Neural cell (in vitro differentiated cells): ENCODE data around the gene UQCRFS1. TPM values are rescaled to one million over a fixed set of nuclear protein-coding genes. Genes with fewer than 3 reads are reported as not detected.
A peak's percentile ranks its signal among the peaks of the same experiment; 100 is the strongest.

Source experiments
- H2AFZ ChIP-seq: fragments of 200-600, 300-800 bp; sonication (generic), shearing (Covaris generic); 2 replicates; pipeline ENCODE4 v1.6.0; 2014; ENCODE audit warnings: low read depth, mild to moderate bottlenecking, antibody characterized with exemption, low read length, moderate library complexity
- H3F3A ChIP-seq: fragments of 200-600 bp; shearing (Covaris generic); 2 replicates; pipeline ENCODE4 v1.6.1; 2016; ENCODE audit warnings: mild to moderate bottlenecking, moderate library complexity, mixed read lengths, antibody characterized with exemption, low read length; ENCODE audit not compliant: insufficient read depth, poor library complexity, severe bottlenecking
- H3K27ac ChIP-seq: fragments of 200-600, 300-800 bp; sonication (generic), shearing (Covaris generic); 2 replicates; pipeline ENCODE4 v1.5.1; 2014; ENCODE audit warnings: mild to moderate bottlenecking, low read length, moderate library complexity
- H3K27me3 ChIP-seq: fragments of 300-800, 200-600 bp; sonication (generic), shearing (Covaris generic); 2 replicates; pipeline ENCODE4 v1.6.0; 2014; ENCODE audit warnings: mild to moderate bottlenecking, low read depth, low read length, moderate library complexity; ENCODE audit not compliant: insufficient read depth
- H3K36me3 ChIP-seq: fragments of 300-800, 200-600 bp; sonication (generic), shearing (Covaris generic); 2 replicates; pipeline ENCODE4 v1.5.1; 2014; ENCODE audit warnings: mild to moderate bottlenecking, antibody characterized with exemption, low read length, moderate library complexity; ENCODE audit not compliant: insufficient read depth
- H3K4me2 ChIP-seq: fragments of 300-800, 200-600 bp; sonication (generic), shearing (Covaris generic); 2 replicates; pipeline ENCODE4 v1.6.0; 2014; ENCODE audit warnings: mild to moderate bottlenecking, low read length
- H3K4me3 ChIP-seq: fragments of 300-800, 200-600 bp; sonication (generic), shearing (Covaris generic); 2 replicates; pipeline ENCODE4 v1.5.1; 2014; ENCODE audit warnings: mild to moderate bottlenecking, low read length, moderate library complexity
- H3K79me2 ChIP-seq: fragments of 200-600 bp; shearing (Covaris generic); replicated peaks from 2 replicates; pipeline ENCODE4 v1.6.0; 2014; ENCODE audit warnings: mild to moderate bottlenecking, low read length, moderate library complexity; ENCODE audit not compliant: insufficient read depth
- H3K9ac ChIP-seq: fragments of 300-800, 200-600 bp; sonication (generic), shearing (Covaris generic); 2 replicates; pipeline ENCODE4 v1.6.1; 2016; ENCODE audit warnings: mild to moderate bottlenecking, low read length, mixed read lengths
- H3K9me2 ChIP-seq: fragments of 200-600 bp; shearing (Covaris generic); 2 replicates; pipeline ENCODE4 v1.6.1; 2016; ENCODE audit warnings: mild to moderate bottlenecking, low read length, mixed read lengths; ENCODE audit not compliant: insufficient read depth
- H3K9me3 ChIP-seq: fragments of 200-600, 300-800 bp; sonication (generic), shearing (Covaris generic); 2 replicates; pipeline ENCODE4 v1.6.1; 2016; ENCODE audit warnings: mild to moderate bottlenecking, mixed run types, low read length, moderate library complexity, mixed read lengths
- H4K20me1 ChIP-seq: fragments of 200-600 bp; shearing (Covaris generic); 2 replicates; pipeline ENCODE4 v1.6.1; 2016; ENCODE audit warnings: mild to moderate bottlenecking, mixed run types; ENCODE audit not compliant: insufficient read depth
- CTCF ChIP-seq: fragments of 450-650 bp; IDR thresholded peaks from 2 replicates; pipeline ENCODE4 v1.5.1; 2014; ENCODE audit warnings: antibody characterized with exemption, mild to moderate bottlenecking, moderate library complexity; ENCODE audit not compliant: poor library complexity, severe bottlenecking
- EP300 ChIP-seq: fragments of 450-650 bp; conservative IDR thresholded peaks from 2 replicates; pipeline ENCODE4 v1.6.1; 2014; ENCODE audit warnings: antibody characterized with exemption, mild to moderate bottlenecking, moderate library complexity; ENCODE audit not compliant: poor library complexity, severe bottlenecking
- EZH2 ChIP-seq: fragments of 200-600, 300-800 bp; shearing (Covaris generic), sonication (generic); IDR thresholded peaks from 2 replicates; pipeline ENCODE4 v1.6.1; 2014; ENCODE audit warnings: antibody characterized with exemption, low read length, borderline replicate concordance, mild to moderate bottlenecking; ENCODE audit not compliant: insufficient read depth, poor library complexity, severe bottlenecking
- MXI1 ChIP-seq: fragments of 450-650 bp; conservative IDR thresholded peaks from 2 replicates; pipeline ENCODE4 v1.6.1; 2014; ENCODE audit warnings: antibody characterized with exemption, mild to moderate bottlenecking; ENCODE audit not compliant: poor library complexity, severe bottlenecking
- POLR2AphosphoS5 ChIP-seq: IDR thresholded peaks from 2 replicates; pipeline ENCODE4 v1.6.1; 2012
- RAD21 ChIP-seq: fragments of 450-650 bp; conservative IDR thresholded peaks from 2 replicates; pipeline ENCODE4 v1.6.1; 2014; ENCODE audit warnings: antibody characterized with exemption, mild to moderate bottlenecking, moderate library complexity
- REST ChIP-seq: IDR thresholded peaks from 2 replicates; pipeline ENCODE4 v1.6.1; 2012; ENCODE audit warnings: borderline replicate concordance
- SMC3 ChIP-seq: fragments of 450-650 bp; conservative IDR thresholded peaks from 2 replicates; pipeline ENCODE4 v1.6.1; 2014; ENCODE audit warnings: antibody characterized with exemption, mild to moderate bottlenecking, moderate library complexity; ENCODE audit not compliant: poor library complexity
- TAF1 ChIP-seq: IDR thresholded peaks from 2 replicates; pipeline ENCODE4 v1.6.1; 2012; ENCODE audit warnings: low read depth
- polyA plus RNA-seq: library from polyadenylated mRNA; depleted of rRNA; stranded (reverse); fragments of >200 nt; gene quantifications from 2 replicates; pipeline ENCODE4 v1.2.3, GENCODE V29; 2014

The UQCRFS1 gene
- polyA plus RNA-seq, 1 donor from 2014 or later = 55.2 TPM

DNA sequence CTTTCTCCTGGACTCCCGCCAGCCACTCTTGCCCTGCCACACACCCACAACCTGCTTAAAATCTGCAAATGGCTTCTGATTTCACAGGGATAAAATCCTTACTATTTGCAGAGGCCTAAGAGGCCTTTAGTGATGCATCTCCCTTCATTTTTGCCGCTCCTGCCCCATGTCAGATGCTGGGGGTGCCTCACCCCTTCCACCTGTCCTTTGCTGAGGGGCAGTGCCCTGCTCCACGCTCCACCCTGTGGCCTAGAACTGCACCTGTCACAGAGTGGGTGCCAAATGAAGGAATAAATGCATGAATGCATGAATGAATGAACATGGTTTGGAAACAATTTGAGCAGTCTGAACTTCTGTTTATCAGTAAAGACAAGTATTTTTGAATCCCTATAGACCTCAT lies 34.1 kb upstream of the UQCRFS1 start:
- Histone ChIP-seq H4K20me1 (no peaks in the 10 kb centered on the region), H2AFZ (no peak overlapping the region), H3K9ac (no peak overlapping the region), H3K27ac (no peak overlapping the region), H3K4me3 (no peak overlapping the region), H3K79me2 (no peaks in the 10 kb centered on the region), H3K27me3 (no peaks in the 10 kb centered on the region), H3K9me3 (no peaks in the 10 kb centered on the region), H3F3A (no peaks in the 10 kb centered on the region), H3K9me2 (no peaks in the 10 kb centered on the region), H3K4me2 (no peak overlapping the region), H3K36me3 (no peaks in the 10 kb centered on the region)
- TF ChIP-seq CTCF (peak; percentile 53), EZH2 (no peak), RAD21 (no peak), POLR2AphosphoS5 (no peak), MXI1 (no peak), SMC3 (peak; percentile 34), EP300 (no peak)

- Histone ChIP-seq H3F3A (no peaks in the 10 kb centered on the region), H3K4me3 (no peak overlapping the region), H3K4me2 (no peak overlapping the region), H3K79me2 (no peaks in the 10 kb centered on the region), H3K9ac (no peak overlapping the region), H3K27ac (no peak overlapping the region), H3K36me3 (no peaks in the 10 kb centered on the region), H3K9me2 (no peaks in the 10 kb centered on the region), H3K27me3 (no peaks in the 10 kb centered on the region), H4K20me1 (no peaks in the 10 kb centered on the region), H3K9me3 (no peaks in the 10 kb centered on the region), H2AFZ (no peak overlapping the region)
- TF ChIP-seq EP300 (no peak), CTCF (no peak), REST (no peak), POLR2AphosphoS5 (no peak), EZH2 (no peak), MXI1 (no peak), SMC3 (no peak), RAD21 (no peak), TAF1 (no peak)
Observed at GRCh38 chr19:29245215-29245614, 32.3 kb upstream of the UQCRFS1 start.
